GM21717 (cell line): ENCODE data around the gene USP50.
"Not testable (repeated sequence)": the region's sequence is repeated elsewhere in the genome, so short reads cannot be mapped to it uniquely, and the experiment has no call there.

Experiments used
- ATAC-seq: cut with Tn5 transposase; IDR thresholded peaks from one replicate; pipeline ENCODE4 v1.9.1; 2021; ENCODE audit warnings: mild to moderate bottlenecking, moderate library complexity; ENCODE audit not compliant: unreplicated experiment

USP50 gene

GRCh38 chr15:50546566-50546965 is at the start of gene USP50:
USP50 (minus strand) TSS chr15:50546666; CDS start chr15:50546525, 141 bp downstream.
- ATAC-seq: no peak

- ATAC-seq: no peak
These were observed 47.8 kb upstream of the USP50 start for GRCh38 chr15:50594311-50594710.

GRCh38 chr15:50593761-50594160 is 47.3 kb upstream of the USP50 start:
- ATAC-seq: no peak

- ATAC-seq: no peak
These were observed 43.8 kb upstream of the USP50 start for GRCh38 chr15:50590288-50590687.

GRCh38 chr15:50577492-50577891 is 31.0 kb upstream of the USP50 start:
- no peak for ATAC-seq

GRCh38 chr15:50576166-50576565 is 29.7 kb upstream of the USP50 start:
- ATAC-seq: no peak

GRCh38 chr15:50573842-50574241 is 27.4 kb upstream of the USP50 start:
- not testable (repeated sequence) for ATAC-seq

- ATAC-seq: no peak
These were observed 17.3 kb upstream of the USP50 start for GRCh38 chr15:50563756-50564155.

- no peak for ATAC-seq
These were observed 16.5 kb upstream of the USP50 start for GRCh38 chr15:50562735-50563640.

GRCh38 chr15:50558012-50558411 is 11.5 kb upstream of the USP50 start:
- no peak for ATAC-seq

- ATAC-seq: no peak
These were observed 10.3 kb upstream of the USP50 start for GRCh38 chr15:50556642-50557371.

GRCh38 chr15:50552238-50552637 is 5.8 kb upstream of the USP50 start:
- ATAC-seq: no peak

GRCh38 chr15:50549326-50549725 is 2.9 kb upstream of the USP50 start:
- no peak for ATAC-seq

GRCh38 chr15:50544368-50544767 is 2.1 kb downstream of the USP50 start:
- ATAC-seq: no peak

GRCh38 chr15:50543556-50543955 is 2.9 kb downstream of the USP50 start:
- ATAC-seq: no peak

- ATAC-seq: no peak
These were observed 3.6 kb downstream of the USP50 start for GRCh38 chr15:50542887-50543210.

GRCh38 chr15:50531766-50532165 is 14.7 kb downstream of the USP50 start:
- ATAC-seq: no peak

GRCh38 chr15:50531163-50531562 is 15.3 kb downstream of the USP50 start:
- ATAC-seq: no peak

GRCh38 chr15:50523851-50524251 is 22.6 kb downstream of the USP50 start:
- no peak for ATAC-seq

GRCh38 chr15:50519740-50520425 is 26.6 kb downstream of the USP50 start:
- no peak for ATAC-seq

GRCh38 chr15:50513001-50513400 is 33.5 kb downstream of the USP50 start:
- no peak for ATAC-seq

- ATAC-seq: no peak
These were observed 40.3 kb downstream of the USP50 start for GRCh38 chr15:50506121-50506520.
